Cardiac fibroblast (primary cell): ENCODE results near the gene OTUB2.

Source experiments
- DNase-seq, 2 donors: peaks; one replicate each; pipeline versions ENCODE4 v3.0.0 to v3.0.0-alpha.2; 2010; ENCODE audit warnings: low read depth in 2 of 2
- H3K4me3 ChIP-seq, 2 donors: replicated peaks in 1 of 2; 1 replicate in 1 of 2; 2 replicates in 1 of 2; pipeline ENCODE4 v1.5.1; 2011; ENCODE audit warnings: low read depth in 2 of 2, low read length in 2 of 2, mild to moderate bottlenecking in 2 of 2, moderate library complexity in 1 of 2
- TF ChIP-seq, protein P1 (sequence below): IDR thresholded peaks from one replicate; pipeline ENCODE4 v1.5.1; 2011; ENCODE audit warnings: low read depth, mild to moderate bottlenecking, low read length, inconsistent platforms

OTUB2 gene

DNA sequence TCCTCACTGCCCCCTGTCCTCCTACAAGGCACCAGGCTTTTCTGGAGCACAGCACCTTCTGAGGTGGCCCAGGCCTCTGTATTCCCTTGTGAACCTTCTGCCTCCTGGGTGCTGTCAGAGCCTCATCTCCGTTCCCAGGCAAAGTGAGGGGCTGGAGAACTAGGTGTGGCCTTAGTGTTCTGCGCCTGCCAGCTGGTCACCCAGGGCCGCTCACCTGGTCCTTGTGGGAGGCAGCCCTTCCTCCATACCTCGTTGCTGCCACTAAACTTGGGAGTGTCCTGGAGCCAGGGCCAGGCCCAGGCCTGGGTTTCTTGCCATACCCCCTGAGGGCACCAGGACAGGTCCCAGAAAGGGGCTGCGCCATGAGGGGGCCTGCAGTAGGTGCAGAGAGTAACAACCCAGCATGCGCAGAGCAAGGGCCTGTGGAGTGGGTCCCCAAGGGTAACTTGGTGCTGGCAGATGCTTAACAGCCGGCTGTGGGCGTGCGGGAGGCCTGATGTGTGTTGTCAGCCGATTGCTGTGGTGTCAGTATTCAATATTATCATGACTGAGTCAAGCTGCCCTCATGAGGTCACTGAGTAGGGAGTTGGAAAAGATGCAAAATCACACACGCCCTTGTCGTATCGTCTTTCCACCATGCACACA, 17.1 kb downstream of the OTUB2 start:
- no peak overlapping the region for H3K4me3 ChIP-seq
- peak; percentile 27 to 40 for DNase-seq
- TF ChIP-seq, protein P1, sequence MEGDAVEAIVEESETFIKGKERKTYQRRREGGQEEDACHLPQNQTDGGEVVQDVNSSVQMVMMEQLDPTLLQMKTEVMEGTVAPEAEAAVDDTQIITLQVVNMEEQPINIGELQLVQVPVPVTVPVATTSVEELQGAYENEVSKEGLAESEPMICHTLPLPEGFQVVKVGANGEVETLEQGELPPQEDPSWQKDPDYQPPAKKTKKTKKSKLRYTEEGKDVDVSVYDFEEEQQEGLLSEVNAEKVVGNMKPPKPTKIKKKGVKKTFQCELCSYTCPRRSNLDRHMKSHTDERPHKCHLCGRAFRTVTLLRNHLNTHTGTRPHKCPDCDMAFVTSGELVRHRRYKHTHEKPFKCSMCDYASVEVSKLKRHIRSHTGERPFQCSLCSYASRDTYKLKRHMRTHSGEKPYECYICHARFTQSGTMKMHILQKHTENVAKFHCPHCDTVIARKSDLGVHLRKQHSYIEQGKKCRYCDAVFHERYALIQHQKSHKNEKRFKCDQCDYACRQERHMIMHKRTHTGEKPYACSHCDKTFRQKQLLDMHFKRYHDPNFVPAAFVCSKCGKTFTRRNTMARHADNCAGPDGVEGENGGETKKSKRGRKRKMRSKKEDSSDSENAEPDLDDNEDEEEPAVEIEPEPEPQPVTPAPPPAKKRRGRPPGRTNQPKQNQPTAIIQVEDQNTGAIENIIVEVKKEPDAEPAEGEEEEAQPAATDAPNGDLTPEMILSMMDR, result no peak

DNA sequence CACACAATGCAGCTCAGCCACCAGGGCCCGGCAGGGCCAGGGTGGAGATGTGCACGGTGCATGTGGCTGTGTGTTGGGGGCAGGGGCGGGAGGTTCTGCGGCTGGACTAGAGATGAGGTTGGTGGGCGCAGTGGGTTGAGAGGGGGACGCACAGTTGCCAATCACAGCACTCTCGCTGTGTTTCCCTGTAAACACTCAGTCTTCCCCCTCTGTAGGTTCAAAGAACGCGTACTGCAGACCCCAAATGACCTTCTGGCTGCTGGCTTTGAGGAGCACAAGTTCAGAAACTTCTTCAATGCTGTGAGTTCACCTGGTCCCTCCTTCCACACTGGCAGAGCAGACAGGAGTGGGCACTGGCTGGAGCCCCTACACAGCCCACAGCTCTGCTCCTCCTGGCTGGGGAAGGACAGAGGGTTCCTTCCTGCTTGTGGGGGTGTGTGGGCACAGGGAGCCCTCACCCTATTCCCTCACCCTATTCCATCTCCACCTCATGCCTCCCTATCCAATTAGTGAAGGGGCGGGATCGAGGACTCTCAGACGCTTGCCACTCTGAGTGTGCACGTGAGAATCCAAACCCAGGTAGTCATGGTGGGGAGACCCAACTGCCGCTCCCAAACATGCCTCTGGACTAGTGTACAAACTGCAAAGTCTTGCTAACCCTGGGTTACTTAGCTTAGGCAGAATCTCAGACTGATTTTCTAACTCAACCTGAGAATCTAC, 17.8 kb downstream of the OTUB2 start:
- no peak for DNase-seq
- H3K4me3 ChIP-seq, result no peak overlapping the region
- TF ChIP-seq, protein P1, result no peak

DNA sequence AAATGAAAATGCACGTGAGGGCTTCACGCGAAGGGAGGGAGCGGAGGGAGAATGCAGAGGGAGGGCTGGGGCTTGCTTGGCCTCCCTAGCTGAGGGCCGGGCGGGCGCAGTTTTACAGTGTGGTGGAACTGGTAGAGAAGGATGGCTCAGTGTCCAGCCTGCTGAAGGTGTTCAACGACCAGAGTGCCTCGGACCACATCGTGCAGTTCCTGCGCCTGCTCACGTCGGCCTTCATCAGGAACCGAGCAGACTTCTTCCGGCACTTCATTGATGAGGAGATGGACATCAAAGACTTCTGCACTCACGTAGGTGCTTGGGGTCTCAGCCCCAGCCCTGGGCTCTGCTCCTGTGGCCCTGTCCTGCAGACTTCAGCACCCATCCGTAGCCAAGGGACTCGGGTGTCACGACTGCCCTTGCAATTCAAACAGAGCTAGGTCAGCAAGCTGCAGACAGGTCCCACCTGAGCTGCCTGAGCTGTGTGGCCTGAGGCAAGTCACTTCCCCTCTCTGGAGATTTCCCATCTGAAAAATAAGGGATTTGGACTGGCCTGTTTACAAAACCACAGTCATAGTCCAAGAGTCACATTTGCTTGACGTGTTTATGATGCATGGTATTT, 18.4 kb downstream of the OTUB2 start:
- TF ChIP-seq, protein P1, result no peak
- H3K4me3 ChIP-seq, result no peak overlapping the region
- DNase-seq, result no peak

DNA sequence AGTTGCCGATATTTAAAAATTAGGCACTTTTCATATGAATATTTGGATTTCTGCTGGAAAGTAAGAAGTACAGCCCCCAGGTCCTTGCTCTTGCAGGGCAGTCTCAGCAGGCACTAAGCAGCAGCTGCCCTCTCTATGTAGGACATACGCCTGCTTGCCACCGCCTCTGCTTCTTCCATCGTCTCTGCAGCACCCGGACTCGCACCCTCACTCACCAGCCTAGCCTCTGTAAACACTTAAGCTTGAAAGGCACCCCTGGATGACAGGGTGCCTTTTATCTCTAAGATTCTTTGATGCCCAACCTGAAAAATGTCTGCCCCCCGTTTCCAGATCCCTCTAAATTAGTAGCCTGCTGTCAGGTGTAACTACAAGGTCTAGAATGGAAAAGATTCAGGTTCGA, 19.0 kb downstream of the OTUB2 start:
- no peak overlapping the region for H3K4me3 ChIP-seq
- DNase-seq, result no peak
- TF ChIP-seq, protein P1, result no peak

DNA sequence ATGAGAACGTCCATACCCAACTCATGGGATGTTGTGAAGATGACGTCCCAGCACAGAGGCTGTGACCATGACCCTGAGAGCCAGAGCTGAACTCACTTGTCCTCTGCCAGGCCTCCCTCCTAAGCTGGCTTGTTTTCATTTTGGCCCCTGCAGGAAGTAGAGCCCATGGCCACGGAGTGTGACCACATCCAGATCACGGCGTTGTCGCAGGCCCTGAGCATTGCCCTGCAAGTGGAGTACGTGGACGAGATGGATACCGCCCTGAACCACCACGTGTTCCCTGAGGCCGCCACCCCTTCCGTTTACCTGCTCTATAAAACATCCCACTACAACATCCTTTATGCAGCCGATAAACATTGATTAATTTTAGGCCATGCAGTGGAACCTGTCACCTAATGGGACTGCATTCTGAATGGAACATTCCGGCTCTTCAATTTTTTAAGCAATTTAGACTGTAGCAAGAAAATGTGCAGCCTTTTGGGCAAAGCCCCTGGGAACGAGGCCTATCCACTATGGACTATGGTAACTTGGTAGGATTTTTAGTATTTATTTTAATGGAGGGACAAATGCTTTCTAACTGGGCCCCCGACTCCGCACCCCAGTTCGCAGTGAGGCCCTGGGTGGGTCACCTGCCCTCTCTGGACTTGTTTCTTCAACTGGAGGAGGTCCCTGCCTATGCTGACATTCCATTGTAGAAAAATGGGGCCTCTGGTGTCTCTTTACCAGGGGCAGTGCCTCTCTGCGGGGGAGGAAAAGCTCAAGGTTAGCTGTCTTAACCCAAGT, 19.6 kb downstream of the OTUB2 start:
- no peak for DNase-seq
- TF ChIP-seq, protein P1, result no peak
- no peak overlapping the region for H3K4me3 ChIP-seq

DNA sequence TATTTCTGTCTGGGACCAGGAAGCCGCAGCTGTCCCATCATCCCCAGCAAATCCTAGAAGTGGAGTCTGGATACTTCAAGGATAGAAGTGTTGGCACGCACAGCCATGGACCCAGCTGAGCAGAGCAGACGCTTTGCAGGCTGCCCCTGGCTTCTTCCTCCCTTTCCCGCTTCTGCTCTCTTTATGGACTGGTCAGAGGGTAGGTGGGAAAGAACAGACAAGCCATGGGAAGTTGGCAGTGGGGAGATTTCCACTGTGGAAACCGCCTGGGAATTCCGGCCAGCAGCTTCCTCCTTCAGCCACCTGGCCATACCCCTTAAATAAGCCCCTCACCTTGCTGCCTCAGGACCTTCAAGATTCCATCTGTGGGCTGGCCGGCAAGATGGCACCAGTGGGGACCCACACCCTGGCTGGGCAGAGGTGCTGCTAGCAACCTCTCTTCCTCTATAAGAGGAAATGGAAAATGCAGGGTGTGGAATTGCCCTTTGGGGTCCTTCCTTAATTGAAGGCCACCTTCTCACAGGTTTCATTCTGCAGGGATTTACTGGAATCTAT, 20.6 kb downstream of the OTUB2 start:
- no peak overlapping the region for H3K4me3 ChIP-seq

More for the DNA sequence above, 20.6 kb downstream of the OTUB2 start:
- DNase-seq, result no peak
- TF ChIP-seq, protein P1, result no peak
